Prostate gland (tissue), 2 donors: ENCODE measurements around the gene FBXL19. TPM values are rescaled to one million over a fixed set of nuclear protein-coding genes. Genes with fewer than 3 reads are reported as not detected.
A peak's percentile ranks its signal among the peaks of the same experiment; 100 is the strongest.

Source experiments
- DNase-seq: peaks from one replicate; pipeline ENCODE4 v3.0.0-alpha.2; 2019; ENCODE audit warnings: low spot score
- H3K27ac ChIP-seq, 2 donors: fragments of 200-600 bp; sonication (generic); 2 replicates each; pipeline ENCODE4 v1.5.1; 2017 to 2019
- H3K27me3 ChIP-seq: fragments of 200-600 bp; sonication (generic); replicated peaks from 2 replicates; pipeline ENCODE4 v1.5.1; 2019; ENCODE audit not compliant: insufficient read depth
- H3K36me3 ChIP-seq, 2 donors: fragments of 200-600 bp; sonication (generic); 1 replicate in 1 of 2; 2 replicates in 1 of 2; pipeline versions ENCODE4 v1.5.1 to v1.8.1; 2017 to 2019
- H3K4me1 ChIP-seq: fragments of 200-600 bp; sonication (generic); replicated peaks from 2 replicates; pipeline ENCODE4 v1.5.1; 2019
- H3K4me3 ChIP-seq, 2 donors: fragments of 200-600 bp; sonication (generic); 2 replicates each; pipeline ENCODE4 v1.5.1; 2017 to 2019
- H3K9me3 ChIP-seq: fragments of 200-600 bp; sonication (generic); 2 replicates; pipeline ENCODE4 v1.5.1; 2017
- CTCF ChIP-seq, 4 experiments: fragments of 200-600 bp in 2 of 4; fragments of 450-650 bp in 2 of 4; sonication (generic) in 2 of 4; IDR thresholded peaks; 1 replicate in 3 of 4; 2 replicates in 1 of 4; pipeline ENCODE4 v1.5.1; 2016 to 2019; ENCODE audit warnings: antibody characterized with exemption in 4 of 4, mild to moderate bottlenecking in 2 of 4, moderate library complexity in 2 of 4
- POLR2A ChIP-seq: fragments of 450-650 bp; IDR thresholded peaks from one replicate; pipeline ENCODE4 v1.6.1; 2016; ENCODE audit warnings: antibody characterized with exemption, mild to moderate bottlenecking
- POLR2AphosphoS5 ChIP-seq: sonication (generic); formaldehyde crosslinking; IDR thresholded peaks from one replicate; pipeline ENCODE4 v1.6.1; 2017; ENCODE audit warnings: antibody characterized with exemption
- WGBS: methylation state at CpG from one replicate; pipeline ENCODE4 v1.1.5; 2018; 5-methylcytosine and 5-hydroxymethylcytosine counted together
- intact Hi-C: fragments of 100-400 bp; cut with DNase I; formaldehyde crosslinking; loops from one replicate; pipeline ENCODE4 v1.14.2; 2022
- total RNA-seq, 2 donors: library from RNA; depleted of rRNA; stranded (reverse); fragments of >200 nt; gene quantifications; one replicate each; pipeline ENCODE4 v1.1.0, GENCODE V29; 2016

The FBXL19 gene
- total RNA-seq, 2 donors from 2014 or later: 23.5 to 125 TPM

DNA sequence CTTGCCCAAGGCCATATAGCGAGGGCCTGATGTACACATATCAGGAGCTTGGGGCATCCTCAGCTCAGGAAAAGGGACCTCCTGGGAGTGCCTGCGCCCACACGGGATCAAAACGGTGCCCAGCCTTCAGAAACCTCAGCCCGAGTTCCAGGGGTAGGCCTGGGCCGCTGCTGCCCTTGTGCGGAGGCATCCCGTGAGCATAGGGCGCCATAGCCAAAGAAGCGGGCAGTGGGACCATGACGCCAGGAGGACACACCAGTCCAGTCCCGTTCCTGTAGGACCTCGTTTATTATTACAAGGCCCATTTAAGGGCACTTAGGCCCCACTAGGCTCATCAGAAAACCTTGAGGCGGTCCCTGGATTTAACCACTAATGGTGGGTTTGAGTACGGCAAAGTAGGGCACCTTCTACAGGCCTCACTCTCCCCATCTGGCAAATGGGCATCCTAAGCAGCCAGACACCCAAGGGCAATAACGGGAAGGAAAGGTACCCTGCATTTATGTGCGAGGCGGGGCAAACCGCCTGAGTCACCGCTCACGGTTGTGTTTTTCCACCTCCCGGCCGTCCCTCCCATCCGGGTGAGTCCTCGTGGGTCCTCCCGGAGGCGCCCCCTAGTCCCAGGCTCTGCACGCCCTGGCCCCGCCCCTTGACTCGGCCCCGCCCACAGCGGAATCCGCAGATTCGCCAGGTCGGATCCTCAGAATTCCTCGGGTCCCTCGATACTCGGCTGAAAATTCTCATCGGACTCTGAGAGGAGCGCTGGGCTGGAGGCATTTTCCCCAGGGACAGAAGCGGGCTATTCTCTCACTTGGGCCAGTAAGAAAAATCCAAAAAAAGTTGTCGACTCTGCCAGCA, 33.5 kb downstream of the FBXL19 start:
- Histone ChIP-seq H3K4me1 (peaks cover 11% of the 10 kb centered on the region), H3K27me3 (no peaks in the 10 kb centered on the region), H3K4me3 (peak overlapping the region; percentile 79 to 86), H3K27ac (peak overlapping the region; percentile 94 to 97), H3K36me3 (peaks cover 10 to 14% of the 10 kb centered on the region in 2 donors), H3K9me3 (no peaks in the 10 kb centered on the region)
- WGBS: 26% methylated on average over 42 of the region's 42 CpGs
- TF ChIP-seq POLR2AphosphoS5: no peak
- TF ChIP-seq CTCF (IDR thresholded peaks at IDR 0.05): peak in 1 of 4 experiments; percentile 4
- intact Hi-C loops: loop anchor here (10.0 kb wide), 1 partner anchor 758 kb away; a partner anchor contains a TSS
- DNase-seq: peak; percentile 50

- Histone ChIP-seq H3K9me3 (no peaks in the 10 kb centered on the region), H3K4me1 (peaks cover 11% of the 10 kb centered on the region), H3K4me3 (peak within 1 kb of the TSS; percentile 79 to 86), H3K36me3 (peaks cover 10 to 19% of the 10 kb centered on the region in 2 donors), H3K27ac (peak within 1 kb of the TSS; percentile 94 to 97), H3K27me3 (no peaks in the 10 kb centered on the region)
- peak; percentile 95 for DNase-seq
- TF ChIP-seq POLR2AphosphoS5: peak; percentile 80
- peak; percentile 21 for TF ChIP-seq POLR2A
- peak in 2 of 4 experiments; percentile 4 to 31 for TF ChIP-seq CTCF (IDR thresholded peaks at IDR 0.05)
- WGBS: 0% methylated on average over 69 of the region's 85 CpGs
- intact Hi-C loops: loop anchor here (10.0 kb wide), 1 partner anchor 757 kb away; a partner anchor contains a TSS
Measured at GRCh38 chr16:30957456-30958174, 34.2 kb downstream of the FBXL19 start, which contains the start of gene SETD1A. SETD1A (plus strand) TSS chr16:30957754; CDS start chr16:30958732, 978 bp downstream.

GRCh38 chr16:30958175-30959079, 35.1 kb downstream of the FBXL19 start:
- no peak for DNase-seq
- 11% methylated on average over 51 of the region's 55 CpGs for WGBS
- intact Hi-C loops: loop anchor here (10.0 kb wide), 1 partner anchor 756 kb away; a partner anchor contains a TSS

More at GRCh38 chr16:30958175-30959079, 35.1 kb downstream of the FBXL19 start:
- TF ChIP-seq POLR2AphosphoS5 (no peak), POLR2A (no peak), CTCF (IDR thresholded peaks at IDR 0.05) (no peak)
- peaks cover 10 to 21% of the 10 kb centered on the region in 2 donors for H3K36me3 ChIP-seq
- no peaks in the 10 kb centered on the region for H3K27me3 ChIP-seq
- peak overlapping the region; percentile 94 to 97 for H3K27ac ChIP-seq
- H3K4me3 ChIP-seq: peak overlapping the region; percentile 79 to 86
- no peaks in the 10 kb centered on the region for H3K9me3 ChIP-seq
- H3K4me1 ChIP-seq: peaks cover 11% of the 10 kb centered on the region
